GM18951 (cell line): Measurements from ENCODE around the gene OR52A5.

ENCODE experiments used
- POLR2A ChIP-seq: IDR thresholded peaks from 4 replicates; pipeline ENCODE4 v1.6.1; 2011; ENCODE audit warnings: mild to moderate bottlenecking; ENCODE audit not compliant: insufficient read length, insufficient read depth; ENCODE audit errors: extremely low read depth
- in situ Hi-C: fragments of 300-500 bp; cut with MboI; formaldehyde crosslinking; loops from one replicate; pipeline ENCODE4 v1.12.0; 2022; ENCODE audit warnings: low sequenced_read_pairs, mixed read lengths, inconsistent platforms; ENCODE audit not compliant: unreplicated experiment

The OR52A5 gene

DNA sequence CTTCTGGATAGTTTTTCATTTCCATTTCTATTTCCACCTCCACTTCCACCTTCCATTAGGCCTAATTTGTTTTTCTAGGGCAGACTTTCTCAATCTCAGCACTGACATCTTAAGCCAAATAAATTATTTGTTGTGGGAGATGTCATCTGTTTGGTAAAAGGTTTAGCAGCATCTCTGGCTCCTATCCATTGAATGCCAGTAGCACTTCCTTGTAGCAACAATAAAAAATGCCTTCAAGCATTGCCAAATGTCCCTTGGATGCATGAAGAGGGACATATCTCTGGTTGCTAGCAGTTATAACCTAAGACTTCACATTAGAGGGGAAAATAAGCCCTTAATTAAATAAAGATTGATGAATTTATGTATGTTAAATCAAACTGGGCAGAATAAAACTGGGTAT, 1.9 kb downstream of the OR52A5 start:
- in situ Hi-C loops, result no loop called here
- no peak for TF ChIP-seq POLR2A

DNA sequence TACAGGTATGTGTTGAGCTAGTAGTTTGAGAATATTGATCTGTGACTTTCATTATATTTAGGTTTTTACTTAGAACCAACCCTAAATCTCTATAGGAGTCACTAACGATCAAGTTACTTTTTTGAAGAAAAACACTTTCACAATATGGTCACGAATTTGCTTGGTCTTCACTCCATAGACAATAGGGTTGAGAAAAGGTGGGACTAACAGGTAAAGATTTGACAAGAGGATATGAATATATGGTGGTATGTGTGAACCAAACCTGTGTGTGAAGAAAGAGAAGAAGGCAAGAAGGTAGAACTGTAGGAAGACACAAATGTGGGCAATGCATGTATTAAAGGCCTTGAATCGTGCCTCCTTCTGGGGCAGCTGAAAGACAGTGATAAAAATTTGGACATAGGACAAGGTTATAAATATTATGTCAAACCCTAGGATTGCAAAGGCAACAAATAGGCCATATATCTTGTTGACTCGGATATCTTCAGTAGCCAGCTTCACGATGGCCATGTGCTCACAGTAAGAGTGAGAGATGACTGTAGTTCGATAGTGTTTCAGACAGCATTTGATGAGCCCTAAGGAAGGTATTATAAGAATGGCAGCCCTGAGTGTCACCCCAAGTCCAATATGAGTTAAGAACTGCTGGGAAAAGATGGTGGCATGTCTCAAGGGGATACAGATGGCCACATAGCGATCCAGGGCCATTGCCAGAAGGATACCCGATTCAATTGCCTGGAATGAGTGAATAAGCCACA, 6.4 kb downstream of the OR52A5 start:
- no peak for TF ChIP-seq POLR2A
- in situ Hi-C loops, result no loop called here

DNA sequence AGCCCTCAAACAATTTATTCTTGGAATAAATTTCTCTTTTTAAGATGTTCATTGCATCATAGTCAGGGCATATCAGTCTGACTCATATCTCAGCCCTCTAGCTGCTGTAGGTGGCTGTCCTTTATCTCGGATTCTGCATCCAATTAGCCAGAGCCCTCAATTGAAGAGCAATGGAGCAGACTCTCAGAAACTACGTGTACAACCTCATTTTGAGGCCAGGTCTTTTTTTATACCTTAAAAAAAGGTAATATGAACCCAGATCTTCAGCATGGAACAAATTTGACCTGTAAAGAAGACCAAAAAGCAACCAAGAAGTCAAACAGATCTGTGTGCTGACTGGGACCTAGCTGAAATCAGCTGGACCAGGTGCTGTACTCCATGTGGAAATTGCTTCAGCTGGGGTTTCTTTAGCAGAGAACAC, 8.7 kb downstream of the OR52A5 start:
- no peak for TF ChIP-seq POLR2A
- in situ Hi-C loops, result no loop called here

DNA sequence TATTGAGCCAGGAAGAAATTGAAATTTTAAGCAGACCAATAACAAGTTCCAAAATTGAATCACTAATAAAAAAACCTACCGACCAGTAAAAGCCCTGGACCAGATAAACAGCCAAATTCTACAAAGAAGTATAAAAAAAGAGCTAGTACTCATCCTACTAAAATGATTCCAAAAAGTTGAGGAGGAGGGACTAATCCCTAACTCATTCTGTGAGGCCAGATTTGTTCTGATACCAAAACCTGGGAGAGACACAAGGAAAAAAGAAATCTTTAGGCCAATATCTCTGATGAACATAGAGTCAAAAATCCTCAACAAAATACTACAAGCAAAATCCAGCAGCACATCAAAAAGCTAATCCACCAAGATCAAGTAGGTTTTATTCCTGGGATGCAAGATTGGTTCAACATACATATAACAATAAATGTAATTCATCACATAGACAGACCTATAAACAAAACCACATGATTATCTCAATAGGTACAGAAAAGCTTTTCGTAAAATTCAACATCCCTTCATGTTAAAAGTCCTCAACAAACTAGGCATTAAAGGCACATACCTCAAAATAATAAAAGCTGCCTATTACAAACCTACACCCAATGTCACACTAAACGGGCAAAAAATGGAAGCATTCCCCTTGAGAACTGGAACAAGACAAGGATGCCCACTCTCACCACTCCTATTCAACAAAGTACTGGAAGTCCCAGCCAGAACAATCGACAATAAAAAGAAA, 13.1 kb downstream of the OR52A5 start:
- no peak for TF ChIP-seq POLR2A
- in situ Hi-C loops, result no loop called here

DNA sequence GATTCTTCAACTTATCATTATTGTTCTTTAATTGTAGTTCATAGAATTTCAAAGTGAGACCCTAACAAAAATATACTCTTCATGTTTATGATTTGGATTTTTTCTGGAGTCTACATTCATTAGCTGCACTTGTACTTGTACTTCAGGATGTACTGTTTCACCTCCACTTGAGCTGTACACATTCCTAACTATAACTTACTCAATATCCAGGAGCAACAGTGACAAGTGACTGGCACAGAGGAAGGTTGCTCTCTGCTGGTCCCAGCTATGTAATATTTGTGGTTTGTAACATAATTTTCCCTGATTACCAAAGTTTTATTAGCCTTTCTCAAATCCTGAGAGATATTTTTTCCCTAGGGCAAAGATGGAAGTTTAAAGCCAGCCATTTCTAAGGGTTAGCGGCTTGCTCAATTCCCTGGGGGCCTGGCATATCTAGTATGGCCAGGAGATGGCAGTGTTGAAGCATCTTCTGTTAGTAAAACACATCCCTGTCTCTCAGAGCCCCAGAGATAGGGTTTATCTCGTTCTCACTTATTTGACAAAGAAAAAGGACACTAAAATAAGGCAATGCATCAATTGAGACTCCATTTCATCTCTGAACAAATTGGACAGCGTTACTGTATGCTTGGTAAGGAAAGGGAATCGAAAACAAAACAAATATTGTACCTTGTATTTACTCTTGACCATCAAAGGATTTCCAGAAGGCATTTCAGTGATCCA, 14.2 kb downstream of the OR52A5 start:
- no peak for TF ChIP-seq POLR2A
- in situ Hi-C loops, result no loop called here

DNA sequence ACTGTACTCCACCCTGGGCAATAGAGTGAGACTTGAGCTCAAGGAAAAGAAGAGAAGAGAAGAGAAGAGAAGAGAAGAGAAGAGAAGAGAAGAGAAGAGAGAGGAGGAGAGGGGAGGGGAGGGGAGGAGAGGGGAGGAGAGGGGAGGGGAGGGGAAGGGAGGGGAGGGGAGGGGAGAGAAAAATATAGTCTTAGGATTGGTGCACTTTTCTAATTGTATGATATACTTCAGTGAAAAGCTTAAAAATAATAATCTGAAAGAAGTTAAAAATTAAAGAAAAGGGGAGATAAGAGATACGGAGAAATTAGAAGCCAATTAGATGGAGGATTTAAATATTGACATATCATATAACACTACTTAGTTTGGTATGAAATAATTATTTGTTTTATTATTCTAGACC, 19.3 kb downstream of the OR52A5 start:
- in situ Hi-C loops, result no loop called here
- no peak for TF ChIP-seq POLR2A

DNA sequence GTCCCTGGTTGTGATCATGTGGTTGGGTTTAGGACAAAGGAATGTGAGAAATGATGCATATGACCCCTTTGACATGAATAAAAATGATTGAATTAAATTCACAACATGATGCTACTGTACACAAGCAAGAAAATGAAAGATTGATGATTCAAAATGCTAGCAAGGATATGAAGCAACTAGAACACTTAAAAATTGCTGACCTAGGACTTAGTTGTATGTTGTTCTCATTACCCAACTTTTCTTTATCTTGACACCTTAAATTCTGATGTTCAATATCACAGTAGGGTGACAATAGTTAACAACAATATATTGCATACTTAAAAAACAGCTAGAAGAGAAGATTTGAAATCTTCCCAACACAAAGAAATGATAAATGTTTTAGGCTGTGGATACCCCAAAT, 20.6 kb downstream of the OR52A5 start:
- TF ChIP-seq POLR2A, result no peak

DNA sequence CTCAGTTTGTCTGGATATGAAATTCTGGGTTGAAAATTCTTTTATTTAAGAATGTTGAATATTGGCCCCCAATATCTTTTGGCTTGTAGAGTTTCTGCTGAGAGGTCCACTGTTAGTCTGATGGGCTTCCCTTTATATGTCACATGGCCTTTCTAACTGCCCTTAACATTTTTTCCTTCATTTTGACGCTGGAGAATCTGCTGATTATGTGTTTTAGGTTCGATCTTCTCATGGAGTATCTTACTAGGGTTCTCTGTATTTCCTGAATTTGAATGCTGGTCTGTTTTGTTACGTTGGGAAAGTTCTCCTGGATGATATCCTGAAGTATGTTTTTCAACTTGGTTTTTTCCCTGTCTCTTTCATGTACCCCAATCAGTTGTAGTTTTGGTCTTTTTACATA, 22.8 kb downstream of the OR52A5 start:
- in situ Hi-C loops, result no loop called here
- no peak for TF ChIP-seq POLR2A

More for the DNA sequence above, 20.6 kb downstream of the OR52A5 start:
- in situ Hi-C loops, result no loop called here

DNA sequence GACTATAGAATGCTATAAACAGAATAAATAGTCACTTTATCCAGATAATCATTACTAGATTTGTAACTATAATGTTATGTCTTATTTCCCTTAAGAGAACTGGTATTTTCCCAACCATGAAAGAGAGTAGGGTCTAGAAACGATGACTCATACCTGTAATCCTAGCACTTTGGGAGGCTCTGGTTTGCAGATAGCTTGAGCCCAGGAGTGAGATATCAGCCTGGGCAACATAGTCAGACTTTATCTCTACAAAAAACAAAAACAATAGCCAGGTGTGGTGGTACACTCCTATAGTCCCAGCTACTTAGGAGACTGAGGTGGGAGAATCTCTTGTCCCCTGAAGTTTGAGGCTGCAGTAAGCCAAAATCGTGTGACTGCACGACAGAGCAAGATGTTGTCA, 30.9 kb downstream of the OR52A5 start:
- in situ Hi-C loops, result no loop called here
- TF ChIP-seq POLR2A, result no peak

DNA sequence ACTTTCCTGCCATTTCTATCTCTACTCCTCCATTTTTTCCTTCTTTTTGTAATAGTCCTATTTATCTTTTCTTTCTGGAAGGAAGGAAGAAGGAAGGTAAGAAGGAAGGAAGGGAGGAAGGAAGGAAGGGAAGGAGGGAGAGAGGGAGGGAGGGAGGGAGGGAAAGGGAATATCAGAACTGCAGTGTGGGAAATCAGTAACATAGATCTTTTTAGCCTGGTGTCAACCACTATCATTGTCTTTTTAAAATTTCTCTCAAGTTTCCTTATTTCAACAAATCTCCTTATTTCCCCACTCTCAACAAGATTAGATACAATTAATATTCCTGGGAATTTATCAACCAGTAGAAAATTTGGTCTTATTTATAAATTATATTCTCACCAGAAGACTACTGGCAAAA, 35.1 kb downstream of the OR52A5 start:
- in situ Hi-C loops, result no loop called here
- no peak for TF ChIP-seq POLR2A

DNA sequence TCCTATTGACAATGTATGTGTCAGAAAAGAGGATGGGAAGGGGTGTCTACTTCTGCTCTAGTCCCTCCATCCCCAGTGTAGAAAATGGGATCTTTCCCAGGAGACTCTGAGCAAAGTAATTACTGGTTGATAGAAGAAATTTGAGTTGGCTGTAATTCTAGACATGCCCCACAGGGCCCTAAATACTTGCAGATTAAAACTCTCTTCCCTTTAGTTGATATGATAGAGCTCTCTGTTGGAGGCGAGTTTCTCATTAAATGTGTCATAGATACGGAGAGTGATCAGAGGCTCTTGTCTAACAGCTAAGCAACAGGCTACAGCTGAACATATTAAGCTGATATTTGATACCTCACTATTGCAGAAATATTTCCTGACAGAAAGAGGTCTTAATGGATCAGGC, 35.9 kb downstream of the OR52A5 start:
- in situ Hi-C loops, result no loop called here
- TF ChIP-seq POLR2A, result no peak

DNA sequence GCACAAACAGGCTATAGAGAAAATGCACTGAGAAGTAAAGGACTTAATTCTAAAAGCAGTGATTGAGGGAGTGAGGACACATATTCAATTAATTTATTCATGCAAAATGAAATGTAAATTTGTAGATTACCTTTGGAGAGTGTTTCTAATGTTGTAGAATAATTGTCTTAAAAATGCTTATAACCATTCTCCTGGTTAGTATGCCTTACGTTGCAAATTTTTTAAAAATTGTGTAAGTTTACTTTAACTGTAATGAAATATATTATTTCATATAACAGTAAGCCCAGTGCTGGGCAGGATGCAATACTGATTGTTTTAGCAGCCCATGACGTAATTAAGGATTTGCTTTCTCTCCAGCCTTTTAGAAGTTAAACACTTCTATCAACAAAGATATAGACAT, 42.1 kb downstream of the OR52A5 start:
- in situ Hi-C loops, result no loop called here
- no peak for TF ChIP-seq POLR2A

DNA sequence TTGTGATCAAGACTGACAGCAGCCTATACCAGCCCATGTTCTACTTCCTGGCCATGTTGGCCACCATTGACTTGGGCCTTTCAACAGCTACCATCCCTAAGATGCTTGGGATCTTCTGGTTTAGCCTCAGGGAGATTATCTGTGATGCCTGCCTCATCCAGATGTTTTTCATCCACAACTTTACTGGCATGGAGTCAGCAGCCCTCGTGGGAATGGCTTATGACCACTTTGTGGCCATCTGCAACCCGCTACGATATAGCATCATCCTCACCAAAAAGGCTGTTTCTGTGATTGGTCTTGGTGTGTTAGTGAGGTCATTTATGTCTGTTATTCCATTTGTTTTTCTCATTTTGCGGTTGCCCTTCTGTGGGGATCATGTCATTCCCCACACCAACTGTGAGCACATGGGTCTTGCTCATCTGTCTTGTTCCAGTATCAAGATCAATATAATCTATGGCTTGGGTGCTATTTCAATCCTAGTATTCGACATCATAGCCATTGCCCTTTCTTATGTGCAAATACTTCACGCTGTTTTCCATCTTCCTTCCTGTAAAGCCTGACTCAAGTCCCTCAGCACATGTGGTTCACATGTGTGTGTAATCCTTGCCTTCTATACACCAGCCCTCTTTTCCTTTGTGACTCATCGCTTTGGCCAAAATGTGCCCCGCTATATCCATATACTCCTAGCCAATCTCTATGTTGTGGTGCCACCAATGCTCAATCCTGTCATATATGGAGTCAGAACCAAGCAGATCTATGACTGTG, 45.2 kb downstream of the OR52A5 start:
- TF ChIP-seq POLR2A, result no peak
- in situ Hi-C loops, result no loop called here
